BJ (cell line): ENCODE results near the gene HIPK3. TPM values are rescaled to one million over a fixed set of nuclear protein-coding genes. Genes with fewer than 3 reads are reported as not detected.
A peak's percentile ranks its signal among the peaks of the same experiment; 100 is the strongest.

ENCODE experiments used
- CTCF ChIA-PET: fragments of 350-600 bp; formaldehyde crosslinking; extraction: SDS; loops from one replicate; lab custom pipeline; 2021; ENCODE audit warnings: antibody characterized with exemption, inconsistent platforms; lab: Yijun Ruan, JAX
- POLR2A ChIA-PET: fragments of 300-600 bp; sonication (Branson Sonifier 250); formaldehyde crosslinking; extraction: SDS; loops from one replicate; lab custom pipeline; 2021; ENCODE audit warnings: antibody characterized with exemption; lab: Charles Lee
- DNase-seq: peaks from one replicate; pipeline ENCODE4 v3.0.0-alpha.2; 2011; ENCODE audit warnings: low read depth
- H3K27me3 ChIP-seq: 2 replicates; pipeline ENCODE4 v1.6.0; 2011; ENCODE audit warnings: low read length; ENCODE audit not compliant: control insufficient read depth, insufficient read depth
- H3K36me3 ChIP-seq: 2 replicates; pipeline ENCODE4 v1.5.1; 2011; ENCODE audit warnings: low read length; ENCODE audit not compliant: control insufficient read depth, insufficient read depth
- H3K4me3 ChIP-seq: 2 replicates; pipeline ENCODE4 v1.5.1; 2011; ENCODE audit warnings: low read depth, mild to moderate bottlenecking, control low read depth, low read length
- polyA plus RNA-seq: library from polyadenylated mRNA; depleted of rRNA; stranded (reverse); fragments of >200 nt; gene quantifications from 2 replicates; pipeline ENCODE4 v1.2.3, GENCODE V29; 2011
- TF ChIP-seq, protein P1 (sequence below): IDR thresholded peaks from 2 replicates; pipeline ENCODE4 v1.5.1; 2011; ENCODE audit warnings: low read depth, mild to moderate bottlenecking, control low read depth, inconsistent platforms, low read length, moderate library complexity; ENCODE audit not compliant: insufficient read depth

HIPK3 gene
- polyA plus RNA-seq, 1 experiment, result 18.9 TPM

DNA sequence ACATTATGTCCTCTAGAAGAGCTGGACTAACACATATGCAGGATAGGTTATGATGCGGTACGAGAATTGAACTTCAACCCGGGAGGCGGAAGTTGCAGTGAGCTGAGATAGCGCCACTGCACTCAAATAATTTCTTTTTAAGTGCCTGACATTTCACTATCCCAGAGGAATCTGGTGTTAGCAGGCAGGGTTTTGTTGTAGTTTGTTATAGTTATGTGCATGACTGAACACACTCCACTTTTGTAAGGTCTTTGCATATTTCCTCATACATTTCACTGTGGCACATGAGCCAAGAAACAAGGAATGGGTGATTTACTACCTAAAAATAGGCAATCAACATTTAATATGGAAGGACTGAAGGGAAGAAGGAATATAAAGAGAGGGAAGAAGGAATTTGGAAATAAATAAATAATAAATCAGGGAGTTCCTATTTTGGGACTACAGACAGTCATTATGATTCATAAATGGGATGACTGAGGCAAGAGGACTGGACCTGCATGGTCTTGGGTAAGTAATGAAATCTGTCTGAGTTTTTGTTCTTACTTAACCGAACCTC is 8.7 kb upstream of the HIPK3 start:
- TF ChIP-seq, protein P1, sequence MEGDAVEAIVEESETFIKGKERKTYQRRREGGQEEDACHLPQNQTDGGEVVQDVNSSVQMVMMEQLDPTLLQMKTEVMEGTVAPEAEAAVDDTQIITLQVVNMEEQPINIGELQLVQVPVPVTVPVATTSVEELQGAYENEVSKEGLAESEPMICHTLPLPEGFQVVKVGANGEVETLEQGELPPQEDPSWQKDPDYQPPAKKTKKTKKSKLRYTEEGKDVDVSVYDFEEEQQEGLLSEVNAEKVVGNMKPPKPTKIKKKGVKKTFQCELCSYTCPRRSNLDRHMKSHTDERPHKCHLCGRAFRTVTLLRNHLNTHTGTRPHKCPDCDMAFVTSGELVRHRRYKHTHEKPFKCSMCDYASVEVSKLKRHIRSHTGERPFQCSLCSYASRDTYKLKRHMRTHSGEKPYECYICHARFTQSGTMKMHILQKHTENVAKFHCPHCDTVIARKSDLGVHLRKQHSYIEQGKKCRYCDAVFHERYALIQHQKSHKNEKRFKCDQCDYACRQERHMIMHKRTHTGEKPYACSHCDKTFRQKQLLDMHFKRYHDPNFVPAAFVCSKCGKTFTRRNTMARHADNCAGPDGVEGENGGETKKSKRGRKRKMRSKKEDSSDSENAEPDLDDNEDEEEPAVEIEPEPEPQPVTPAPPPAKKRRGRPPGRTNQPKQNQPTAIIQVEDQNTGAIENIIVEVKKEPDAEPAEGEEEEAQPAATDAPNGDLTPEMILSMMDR, result no peak
- POLR2A ChIA-PET, result interaction anchor here (0.6 kb wide), 1 partner anchor 11 kb away, joined by 3 read pairs; no protein-coding TSS in a partner anchor

DNA sequence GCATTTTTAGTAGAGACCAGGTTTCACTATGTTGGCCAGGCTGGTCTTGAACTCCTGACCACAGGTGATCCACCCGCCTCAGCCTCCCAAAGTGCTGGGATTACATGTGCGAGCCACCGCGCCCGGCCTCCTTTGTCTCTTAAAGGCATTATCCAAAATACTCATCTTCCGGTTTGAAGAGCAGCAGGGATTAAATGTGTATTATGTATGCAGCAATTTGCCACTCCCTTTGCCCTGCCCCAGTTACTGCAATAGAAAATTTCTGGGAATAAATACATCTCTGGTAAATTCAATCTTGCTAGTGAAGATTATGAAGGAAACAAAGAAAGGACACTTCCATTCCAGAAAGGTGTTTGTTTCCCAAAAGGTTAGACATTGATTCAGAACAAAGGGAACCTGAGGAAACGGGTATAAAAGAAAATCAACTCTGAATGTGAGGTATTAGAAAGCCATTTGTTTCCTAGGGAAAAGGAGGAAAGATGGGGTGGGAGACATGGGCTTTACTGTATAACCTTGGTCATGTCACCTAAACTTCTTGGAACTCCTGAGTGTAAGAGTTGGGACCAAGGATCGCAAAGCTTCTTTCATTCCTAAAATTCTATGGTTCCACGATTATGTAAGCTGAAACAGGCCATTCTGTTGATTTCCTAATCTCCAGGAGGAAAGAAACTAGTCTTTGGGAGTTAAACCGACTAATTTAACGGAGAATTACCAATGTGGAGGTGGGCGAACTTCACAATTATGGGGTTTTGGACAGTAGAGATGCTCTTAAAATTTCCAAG is 959 bp upstream of the HIPK3 start:
- peak overlapping the region; percentile 85 for H3K4me3 ChIP-seq
- ChIA-PET CTCF (interaction anchor here (1.1 kb wide), 1 partner anchor 13 kb away, joined by 4 read pairs; no protein-coding TSS in a partner anchor), POLR2A (no interaction called here)
- no peak for DNase-seq
- H3K27me3 ChIP-seq, result no peaks in the 10 kb centered on the region
- TF ChIP-seq, protein P1, result no peak
- no peaks in the 10 kb centered on the region for H3K36me3 ChIP-seq

More for the DNA sequence above, 8.7 kb upstream of the HIPK3 start:
- no peak overlapping the region for H3K4me3 ChIP-seq
- CTCF ChIA-PET, result interaction anchor here (0.6 kb wide), 1 partner anchor 61 kb away, joined by 3 read pairs; no protein-coding TSS in a partner anchor
- no peaks in the 10 kb centered on the region for H3K27me3 ChIP-seq
- DNase-seq, result peak; percentile 79
- no peaks in the 10 kb centered on the region for H3K36me3 ChIP-seq

DNA sequence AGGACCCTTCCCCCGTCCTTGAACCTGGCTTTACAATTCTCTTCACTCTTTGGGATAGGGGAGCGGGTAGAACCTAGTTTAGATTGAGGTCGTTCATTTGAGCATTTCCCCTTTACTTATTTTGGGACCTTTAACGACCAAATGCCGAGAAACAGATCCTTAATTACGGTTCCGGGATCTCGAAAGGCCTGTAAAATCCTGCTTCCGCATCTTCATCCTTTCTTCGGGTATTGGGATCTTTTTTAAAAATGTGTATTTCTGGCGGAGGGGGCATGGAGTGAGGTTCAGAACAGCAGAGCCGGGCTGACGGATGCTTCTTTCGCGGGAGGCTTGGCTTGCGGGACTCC is 395 bp upstream of the HIPK3 start:
- POLR2A ChIA-PET, result no interaction called here
- TF ChIP-seq, protein P1, result no peak
- H3K4me3 ChIP-seq, result peak overlapping the region; percentile 85
- DNase-seq, result no peak
- H3K27me3 ChIP-seq, result no peaks in the 10 kb centered on the region
- H3K36me3 ChIP-seq, result no peaks in the 10 kb centered on the region
- CTCF ChIA-PET, result no interaction called here

DNA sequence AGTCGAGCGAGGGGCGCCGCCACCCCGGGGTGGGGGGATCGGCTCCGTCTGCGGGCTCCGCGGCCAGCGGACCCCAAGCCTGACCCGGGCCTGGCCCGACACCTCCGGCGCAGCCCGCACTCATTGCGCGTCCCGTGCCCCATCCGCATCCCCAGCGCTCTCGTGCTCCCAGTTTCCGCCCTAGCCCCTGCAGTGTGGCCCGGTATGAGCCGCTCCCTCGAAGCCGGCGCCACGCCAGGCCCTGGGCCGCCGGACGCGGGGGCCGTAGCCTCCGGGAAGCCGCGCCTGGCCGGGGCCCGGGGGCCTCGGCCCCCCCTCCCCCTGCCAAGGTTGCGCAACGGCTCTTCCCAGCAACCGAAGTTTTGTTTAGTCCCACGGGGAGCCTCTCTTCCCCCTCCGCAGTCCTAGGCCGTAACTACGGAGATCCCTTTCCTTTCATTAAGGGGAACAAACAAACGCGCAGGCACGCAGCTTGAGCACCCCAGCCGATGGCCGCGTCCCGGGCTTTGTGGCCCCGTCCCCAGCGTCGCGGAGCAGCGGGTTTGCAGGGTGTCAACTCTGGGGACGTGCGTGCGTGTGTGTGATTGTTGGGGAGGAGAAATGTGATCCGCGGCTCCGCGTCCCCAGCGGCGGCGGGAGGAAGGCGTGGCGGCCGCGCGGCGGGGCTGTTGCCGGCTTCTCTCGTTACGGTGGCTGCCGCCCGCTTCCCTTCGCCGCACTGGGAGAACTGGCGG is 883 bp downstream of the HIPK3 start:
- CTCF ChIA-PET, result interaction anchor here (0.8 to 1.1 kb wide), 2 partner anchors 71 to 430 kb away, joined by 4 read pairs; no protein-coding TSS in a partner anchor
- no peaks in the 10 kb centered on the region for H3K27me3 ChIP-seq
- TF ChIP-seq, protein P1, result peak; percentile 26; the same call in 1 of the 2 replicates
- peak; percentile 44 for DNase-seq
- peak overlapping the region; percentile 85 for H3K4me3 ChIP-seq
- POLR2A ChIA-PET, result no interaction called here
- no peaks in the 10 kb centered on the region for H3K36me3 ChIP-seq
